HG02678 (cell line): Measurements from ENCODE around the gene CAMK2G.
"Not testable (repeated sequence)": the region's sequence is repeated elsewhere in the genome, so short reads cannot be mapped to it uniquely, and the experiment has no call there.

Experiments
- ATAC-seq: cut with Tn5 transposase; IDR thresholded peaks from one replicate; pipeline ENCODE4 v1.9.1; 2021; ENCODE audit warnings: mild to moderate bottlenecking, moderate library complexity; ENCODE audit not compliant: unreplicated experiment

Gene CAMK2G

DNA sequence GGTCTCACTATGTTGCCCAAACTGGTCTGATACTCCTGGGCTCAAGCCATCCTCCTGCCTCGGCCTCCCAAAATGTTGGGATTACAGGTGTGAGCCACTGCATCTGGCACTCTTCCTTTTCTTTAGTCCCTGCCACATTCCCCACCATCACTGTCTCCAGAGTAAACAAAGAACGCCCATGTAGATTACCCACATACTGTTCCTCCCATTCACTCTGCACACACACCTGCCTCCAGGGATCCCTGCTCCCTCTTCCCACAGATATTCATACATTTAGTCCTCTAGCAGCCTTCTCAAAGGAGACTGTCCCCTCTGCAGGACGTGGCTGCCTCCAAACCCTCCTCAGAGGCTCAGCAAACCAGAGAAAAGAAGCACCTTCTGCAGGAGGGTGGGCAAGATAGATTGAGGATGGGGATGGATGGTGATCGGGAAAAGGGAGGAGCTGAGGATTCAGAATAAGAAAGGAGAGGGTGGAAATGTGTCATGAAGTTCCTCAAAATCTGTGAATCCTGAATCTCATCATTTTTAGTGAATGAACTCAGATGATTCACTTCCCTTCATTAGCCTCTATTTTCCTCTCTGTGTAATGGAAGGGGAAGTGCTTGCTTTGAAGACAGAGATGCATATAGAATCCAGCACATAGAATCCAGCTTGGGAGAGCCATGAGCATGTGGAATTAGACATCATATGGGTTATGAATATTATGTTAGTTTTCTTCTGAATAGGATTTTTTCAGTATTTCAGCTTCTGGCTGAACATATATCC lies 31.1 kb upstream of the CAMK2G start:
- no peak for ATAC-seq

DNA sequence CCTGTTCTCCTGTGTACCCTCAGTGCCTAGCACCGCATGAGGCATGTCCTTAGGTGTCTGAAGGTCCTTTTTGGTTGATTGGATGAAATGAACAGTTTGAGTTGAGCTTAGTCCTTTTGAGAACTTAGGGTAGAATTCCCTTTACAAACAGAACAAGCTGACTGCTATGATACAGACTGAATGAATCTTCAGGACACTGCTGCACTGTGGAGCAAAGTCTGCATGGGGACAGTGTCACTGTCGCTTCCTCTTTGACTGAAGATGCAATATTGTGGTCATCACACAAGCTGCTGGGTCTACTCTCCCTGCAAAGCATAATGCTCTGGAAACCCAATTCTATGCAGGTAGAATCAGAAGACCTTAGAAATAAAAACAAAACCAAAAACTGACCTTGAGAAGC lies 28.0 kb upstream of the CAMK2G start:
- no peak for ATAC-seq

DNA sequence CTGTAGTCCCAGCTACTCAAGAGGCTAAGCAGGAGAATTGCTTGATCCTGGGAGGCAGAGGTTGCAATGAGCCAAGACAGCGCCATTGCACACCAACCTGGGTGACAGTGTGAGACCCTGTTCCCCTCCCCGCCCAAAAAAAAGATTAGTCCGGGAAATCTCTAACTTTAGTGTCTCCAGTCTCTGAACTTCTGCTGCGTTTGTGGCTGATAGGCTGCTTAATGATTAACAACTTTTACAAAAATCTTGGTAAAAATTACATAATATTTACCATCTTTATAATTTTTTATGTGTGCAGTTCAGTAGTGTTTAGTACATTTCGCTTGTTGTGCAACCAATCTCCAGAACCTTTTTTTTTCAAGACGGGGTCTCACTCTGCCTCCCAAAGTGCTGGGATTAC lies 26.9 kb upstream of the CAMK2G start:
- no peak for ATAC-seq

DNA sequence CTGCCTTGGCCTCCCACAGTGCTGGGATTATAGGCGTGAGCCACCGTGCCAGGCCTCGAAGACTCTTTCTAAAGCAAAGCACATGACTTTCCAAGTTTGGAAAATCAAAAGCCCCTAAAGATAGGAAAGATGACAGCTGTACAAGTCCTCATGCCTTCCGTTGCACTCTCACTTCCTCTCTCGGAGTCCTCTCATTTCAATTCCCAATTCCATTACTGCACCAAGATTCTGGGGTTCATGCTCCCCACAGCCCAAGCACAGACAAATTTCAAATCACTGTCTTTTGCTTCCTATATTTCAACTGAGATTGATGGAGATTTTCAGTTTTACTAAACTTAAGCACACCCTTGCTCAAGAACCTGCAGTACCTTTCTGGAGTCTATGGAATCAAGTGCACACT lies 25.7 kb upstream of the CAMK2G start:
- ATAC-seq = no peak

DNA sequence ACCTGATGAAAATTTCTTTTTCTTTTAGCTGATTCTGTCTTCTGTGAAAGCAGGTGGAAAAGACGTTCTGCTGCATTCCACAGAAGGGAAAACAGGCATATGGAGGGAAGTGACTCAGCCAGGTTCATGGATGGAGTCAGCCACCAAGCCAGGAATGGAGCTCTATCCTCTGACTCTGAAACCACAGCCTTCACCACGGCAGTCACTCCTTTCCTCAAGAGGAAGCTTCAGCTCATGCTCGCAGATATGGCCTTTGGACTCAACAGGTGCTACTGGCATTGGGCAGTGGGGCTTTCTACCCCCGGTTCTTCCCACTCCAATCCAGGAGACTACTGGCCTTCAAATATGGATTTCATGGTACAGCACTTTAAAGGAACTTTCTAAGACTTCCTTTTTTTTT lies 25.1 kb upstream of the CAMK2G start:
- no peak for ATAC-seq

DNA sequence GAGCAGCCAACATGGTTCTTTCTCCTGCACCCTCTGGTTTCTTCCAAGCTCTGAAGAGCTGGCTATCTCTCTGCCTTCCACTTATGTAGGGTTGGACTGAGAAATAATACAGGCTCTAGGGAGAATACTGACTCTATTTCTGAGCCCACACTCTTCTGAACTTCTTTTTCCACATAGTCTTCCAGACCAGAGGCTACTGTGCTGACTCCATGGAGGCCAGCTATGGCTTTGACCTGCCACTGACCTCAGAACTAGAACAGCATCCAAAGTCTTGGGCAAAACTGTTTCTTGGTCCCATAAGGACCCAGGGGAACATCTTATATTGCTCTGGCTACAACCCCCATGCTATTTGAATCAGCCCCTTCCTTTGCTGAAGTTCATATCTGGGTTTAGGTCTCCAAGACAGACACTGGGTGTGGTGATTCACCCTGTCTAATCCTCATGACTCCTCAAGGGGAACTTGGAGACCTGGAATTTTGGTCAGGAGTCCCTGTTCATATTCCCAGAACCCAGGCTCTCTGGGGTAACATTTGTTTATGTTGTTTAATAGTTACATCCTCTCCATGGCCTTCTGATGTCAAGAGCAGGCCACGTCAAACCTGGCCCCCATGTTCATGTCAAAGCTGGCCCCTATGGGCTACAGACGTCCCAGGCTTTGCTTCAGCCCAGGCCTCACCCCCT lies 24.5 kb upstream of the CAMK2G start:
- no peak for ATAC-seq

DNA sequence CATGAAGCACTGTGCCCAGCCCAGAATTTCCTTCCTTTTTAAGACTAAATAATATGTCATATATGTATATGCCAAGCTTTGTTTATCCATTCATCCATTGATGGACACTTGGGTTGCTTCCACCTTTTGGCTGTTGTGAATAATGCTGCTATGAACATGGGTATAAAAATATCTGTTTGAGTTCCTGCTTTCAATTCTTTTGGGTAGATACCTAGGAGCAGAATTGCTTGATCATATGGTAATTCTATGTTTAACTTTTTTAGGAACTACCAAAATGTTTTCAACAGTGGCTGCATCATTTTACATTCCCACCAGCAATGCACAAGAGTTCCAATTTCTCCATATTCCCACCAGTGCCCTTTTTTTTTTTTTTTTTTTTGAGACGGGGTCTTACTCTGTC lies 23.3 kb upstream of the CAMK2G start:
- ATAC-seq = no peak

DNA sequence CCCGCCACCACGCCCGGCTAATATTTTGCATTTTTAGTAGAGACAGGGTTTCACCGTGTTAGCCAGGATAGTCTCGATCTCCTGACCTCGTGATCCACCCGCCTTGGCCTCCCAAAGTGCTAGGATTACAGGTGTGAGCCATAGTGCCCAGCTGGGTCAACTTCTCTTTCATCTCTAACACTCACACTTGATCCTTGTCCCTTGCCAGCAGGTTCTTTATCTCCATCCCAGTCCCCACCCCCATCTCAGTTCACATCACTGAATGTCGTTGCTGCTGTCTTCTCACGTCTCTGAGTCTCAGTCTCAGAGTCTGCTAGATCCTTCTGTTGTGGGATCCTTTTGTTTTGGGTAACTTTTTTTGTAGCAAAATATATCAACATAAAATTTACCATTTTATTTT lies 21.0 kb upstream of the CAMK2G start:
- not testable (repeated sequence) for ATAC-seq

DNA sequence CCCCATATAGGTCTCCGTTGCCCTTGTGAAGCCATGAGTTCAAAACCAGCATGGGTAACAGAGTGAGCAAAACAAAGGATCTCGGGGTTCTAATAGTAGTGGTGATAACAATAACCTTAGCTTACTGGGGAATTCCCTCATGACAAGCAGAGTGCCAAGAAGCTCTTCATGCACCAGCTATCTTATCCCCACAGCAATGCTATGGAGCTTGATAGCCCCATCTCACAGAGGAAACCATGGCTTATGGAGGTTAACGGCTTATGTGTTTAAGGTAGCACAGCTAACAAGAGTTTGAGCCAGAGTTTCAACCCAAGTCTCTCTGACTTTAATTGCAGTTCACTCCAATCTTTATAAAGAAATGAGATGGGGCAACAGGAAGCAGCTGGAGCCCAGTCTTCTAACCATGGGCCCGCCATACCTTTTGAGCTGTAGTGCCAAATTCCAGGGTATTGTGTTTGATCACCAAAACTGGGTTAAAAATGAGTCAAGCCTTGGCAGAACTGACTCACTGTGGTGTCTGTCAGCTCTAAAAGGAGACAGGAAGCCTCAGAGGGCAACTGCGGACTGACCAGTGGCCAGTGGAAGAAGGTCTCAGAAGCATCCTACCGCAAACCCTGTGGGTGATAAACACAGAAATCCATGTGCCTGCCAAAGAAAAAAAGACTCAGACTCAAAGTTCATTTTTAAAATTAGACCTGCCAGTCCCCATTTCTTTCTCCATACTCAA lies 20.1 kb upstream of the CAMK2G start:
- no peak for ATAC-seq

DNA sequence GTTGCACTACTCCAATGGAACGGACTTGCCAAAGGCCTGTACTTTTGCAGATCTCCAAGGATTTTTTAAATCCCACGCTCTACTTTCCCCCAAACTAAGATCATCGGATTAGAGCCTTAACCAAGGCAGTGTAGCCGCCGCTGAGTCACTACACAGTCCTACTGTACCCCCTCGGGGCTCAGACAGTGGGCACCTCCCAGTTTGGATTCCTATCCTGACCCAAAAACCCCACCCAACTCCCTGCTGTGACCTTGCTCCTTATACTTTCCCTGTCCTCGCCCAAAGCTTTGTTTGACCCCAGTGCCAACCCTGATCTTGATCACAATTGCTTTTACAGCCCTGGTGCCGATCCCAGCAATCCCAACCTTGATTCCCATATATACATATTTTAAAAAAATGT lies 19.1 kb upstream of the CAMK2G start:
- no peak for ATAC-seq

DNA sequence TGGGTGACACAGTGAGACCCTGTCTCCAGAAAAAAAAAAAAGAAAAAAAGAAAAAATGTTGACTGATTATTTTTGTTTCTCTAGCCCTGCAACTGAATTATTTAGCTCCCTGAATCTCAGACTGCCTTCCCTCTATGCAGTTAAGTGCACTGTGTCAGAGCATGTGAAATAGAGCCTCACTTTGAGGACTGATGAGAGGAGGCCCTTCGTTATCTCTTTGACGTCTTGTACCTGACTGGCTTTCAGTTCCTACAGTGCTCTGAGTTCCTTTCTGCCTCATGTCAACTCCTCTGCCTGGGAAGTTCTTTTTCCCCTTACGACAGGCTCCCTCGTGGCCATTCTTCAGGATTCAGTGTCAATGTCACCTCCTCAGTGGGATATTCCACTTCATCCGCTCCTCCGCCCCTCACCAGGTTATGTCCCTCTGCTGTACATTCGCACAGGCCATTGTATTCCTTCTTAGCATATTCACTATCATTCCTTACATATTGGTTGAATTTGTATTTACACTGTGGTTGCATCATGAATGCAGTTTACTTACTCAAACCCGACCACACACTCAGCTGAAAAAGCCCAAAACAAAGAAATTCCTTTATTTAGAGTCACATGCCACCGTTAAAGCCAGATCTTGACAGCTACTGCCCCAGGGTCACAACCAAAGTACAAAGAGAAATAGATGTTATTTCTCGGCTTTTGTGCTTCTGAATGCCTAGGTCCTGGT lies 18.1 kb upstream of the CAMK2G start:
- no peak for ATAC-seq

DNA sequence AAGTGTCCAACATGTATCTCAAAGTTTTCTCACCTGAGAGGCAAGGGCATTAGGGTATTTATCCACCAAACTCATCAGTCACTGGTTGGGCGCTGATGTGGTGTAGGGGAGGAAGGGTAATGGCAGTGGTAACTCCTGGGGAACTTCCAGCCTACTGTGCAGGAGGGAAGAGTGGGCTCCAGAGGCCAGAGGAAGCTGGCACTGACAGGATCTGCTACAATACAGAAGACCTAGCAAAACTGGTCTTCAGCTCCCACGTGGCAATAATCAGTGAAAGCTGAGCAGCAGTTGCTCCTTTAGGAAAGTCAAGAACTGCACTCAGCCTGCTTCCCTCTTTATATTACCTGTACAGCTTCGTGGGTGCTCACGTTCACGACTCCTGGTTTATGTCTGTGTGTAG lies 17.2 kb upstream of the CAMK2G start:
- no peak for ATAC-seq

DNA sequence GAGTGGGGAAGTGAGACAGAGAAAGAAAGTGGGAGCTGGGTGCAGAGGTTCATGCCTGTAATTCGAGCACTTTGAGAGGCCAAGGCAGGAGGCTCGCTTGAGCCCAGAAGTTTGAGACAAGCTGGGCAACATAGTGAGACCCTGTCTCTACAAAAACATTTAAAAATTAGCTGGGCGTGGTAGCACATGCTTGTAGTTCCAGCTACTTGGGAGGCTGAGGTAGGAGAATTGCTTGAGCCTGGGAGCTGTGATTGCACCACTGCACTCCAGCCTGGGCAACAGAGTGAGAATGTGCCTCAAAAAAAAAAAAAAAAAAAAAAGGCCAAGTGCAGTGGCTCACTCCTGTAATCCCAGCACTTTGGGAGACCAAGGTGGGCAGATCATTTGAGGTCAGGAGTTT lies 16.5 kb upstream of the CAMK2G start:
- not testable (repeated sequence) for ATAC-seq

DNA sequence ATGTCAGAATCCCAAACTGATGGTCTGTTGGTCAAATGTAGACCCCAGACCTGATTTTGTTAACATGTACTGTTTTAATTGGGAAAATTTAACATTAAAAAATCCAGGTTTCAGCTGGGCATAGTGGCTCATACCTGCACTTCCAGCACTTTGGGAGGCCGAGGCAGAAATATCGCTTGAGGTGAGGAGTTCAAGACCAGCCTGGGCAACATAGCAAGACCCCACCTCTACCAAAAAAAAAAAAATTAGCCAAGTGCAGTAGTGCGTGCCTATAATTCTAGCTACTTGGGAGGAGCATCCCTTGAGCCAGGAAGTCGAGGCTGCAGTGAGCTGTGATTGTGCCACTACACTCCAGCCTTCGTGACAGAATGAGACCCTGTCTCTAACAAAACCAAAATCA lies 15.9 kb upstream of the CAMK2G start:
- ATAC-seq = no peak

DNA sequence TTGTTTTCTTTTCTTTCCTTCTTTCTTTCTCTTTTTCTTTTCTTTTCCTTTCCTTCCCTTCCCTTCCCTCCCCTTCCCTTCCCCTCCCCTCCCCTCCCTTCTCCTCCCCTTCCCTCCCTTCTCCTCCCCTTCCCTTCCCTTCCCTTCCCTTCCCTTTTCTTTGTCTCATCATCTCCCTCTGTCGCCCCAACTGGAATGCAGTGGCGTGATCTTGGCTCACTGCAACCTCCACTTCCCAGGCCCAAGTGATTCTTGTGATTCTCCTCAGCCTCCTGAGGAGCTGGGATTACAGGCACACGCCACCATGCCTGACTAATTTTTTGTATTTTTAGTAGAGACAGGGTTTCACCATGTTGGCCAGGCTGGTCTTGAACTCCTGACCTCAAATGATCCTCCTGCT lies 15.1 kb upstream of the CAMK2G start:
- ATAC-seq = not testable (repeated sequence)

DNA sequence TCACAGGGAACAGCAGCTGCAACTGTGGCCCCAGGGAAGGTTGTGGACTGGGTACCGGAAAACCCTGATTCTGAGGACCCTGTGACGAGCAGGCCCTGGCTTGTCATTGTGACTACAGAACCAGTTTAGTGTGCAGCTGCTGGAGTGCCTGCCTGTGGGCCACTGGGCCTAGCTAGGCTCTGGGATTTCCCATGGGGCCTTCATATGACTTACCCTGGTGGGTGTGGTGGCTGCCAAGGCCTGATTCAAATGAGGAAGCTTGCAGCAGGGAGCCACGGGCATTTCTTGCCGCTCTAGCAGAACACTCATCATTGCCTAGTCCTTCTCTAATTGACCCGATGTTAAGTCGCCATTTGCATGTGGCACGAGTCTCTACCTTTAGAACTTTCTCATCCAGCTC lies 14.7 kb upstream of the CAMK2G start:
- ATAC-seq = no peak

DNA sequence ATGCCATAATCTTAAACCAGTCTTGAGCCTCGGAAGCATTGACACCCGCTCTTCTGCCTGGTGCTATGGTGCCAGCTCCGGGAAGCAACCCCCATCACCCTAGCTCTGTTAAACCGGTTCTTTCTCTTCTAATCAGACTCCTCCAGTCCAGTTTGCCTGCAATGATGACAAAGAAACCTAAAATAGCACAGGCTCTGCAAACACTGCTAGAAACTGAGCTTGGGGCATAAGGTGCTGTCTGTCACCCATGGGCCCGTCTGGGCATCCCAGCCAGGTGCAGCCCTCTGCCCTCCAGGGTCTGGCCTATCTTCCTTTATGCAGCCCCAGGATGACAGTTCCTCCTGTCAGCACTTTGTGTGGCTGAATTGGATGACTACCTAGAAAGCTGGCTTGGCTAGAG lies 14.2 kb upstream of the CAMK2G start:
- no peak for ATAC-seq

DNA sequence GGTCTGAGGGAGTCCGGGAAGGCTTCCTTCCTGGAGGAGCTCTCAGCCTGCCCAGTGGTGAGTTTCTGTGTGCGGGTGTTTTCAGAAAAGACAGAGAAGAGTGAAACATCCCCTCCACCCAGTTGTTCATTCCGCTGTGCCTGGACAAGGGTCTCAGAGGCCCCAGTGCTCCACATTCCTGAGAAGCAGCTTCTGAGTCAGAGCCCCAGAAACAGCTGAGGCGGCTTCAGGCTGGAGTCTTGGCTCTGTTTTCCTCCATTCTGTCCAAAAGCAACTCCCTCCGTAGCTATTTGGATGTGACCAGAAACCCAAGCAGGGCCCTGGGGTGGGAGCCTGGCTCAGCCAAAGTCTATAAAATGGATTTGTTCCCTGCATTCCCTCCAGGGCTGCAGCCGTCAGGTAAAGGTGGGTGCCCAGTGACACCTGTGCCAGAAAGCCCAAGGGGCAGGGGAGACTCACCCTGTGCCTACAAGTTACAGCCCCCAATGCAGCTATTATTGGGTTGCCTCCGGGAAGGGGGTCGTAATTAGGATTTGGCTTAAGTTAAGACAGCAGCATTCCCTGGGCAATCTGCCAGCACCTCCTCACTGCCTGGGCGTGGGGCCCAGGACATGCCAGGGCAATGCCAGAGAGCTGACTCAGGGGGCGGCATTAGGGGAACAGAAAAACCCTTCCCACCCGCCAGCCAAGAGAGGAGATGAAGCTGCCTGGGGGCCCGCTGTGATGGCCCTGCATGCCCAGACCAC lies 13.1 kb upstream of the CAMK2G start:
- ATAC-seq = no peak

DNA sequence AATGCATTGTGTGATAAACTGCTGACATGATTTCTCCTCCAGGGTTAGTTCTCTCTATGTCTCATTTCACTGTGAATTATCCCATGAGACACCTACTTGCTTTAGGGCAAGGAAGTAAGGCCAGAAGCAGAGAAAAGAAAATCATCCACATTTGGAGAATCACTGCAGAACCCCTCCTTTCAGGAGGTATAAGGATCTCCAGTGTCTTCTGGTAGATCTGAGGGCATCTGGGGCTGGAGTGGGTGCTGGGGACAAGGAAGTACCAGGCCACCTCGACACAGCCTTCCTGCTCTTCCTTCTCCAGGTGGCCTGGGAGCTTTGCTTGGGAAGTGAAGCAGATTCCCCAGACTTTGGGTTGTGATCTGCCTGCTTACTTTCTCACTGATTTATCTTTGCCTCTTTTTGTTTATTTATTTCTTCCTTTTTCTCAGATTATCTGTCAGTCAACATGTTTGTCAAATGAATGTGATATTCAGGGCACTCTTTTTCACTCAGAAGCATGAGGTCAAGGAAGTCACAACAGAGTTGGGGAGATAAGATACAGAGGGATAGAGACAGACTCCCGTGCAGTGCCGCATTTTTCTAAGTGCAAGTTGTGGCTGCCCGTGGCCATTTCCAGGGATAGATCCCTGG lies 12.4 kb upstream of the CAMK2G start:
- ATAC-seq = no peak

DNA sequence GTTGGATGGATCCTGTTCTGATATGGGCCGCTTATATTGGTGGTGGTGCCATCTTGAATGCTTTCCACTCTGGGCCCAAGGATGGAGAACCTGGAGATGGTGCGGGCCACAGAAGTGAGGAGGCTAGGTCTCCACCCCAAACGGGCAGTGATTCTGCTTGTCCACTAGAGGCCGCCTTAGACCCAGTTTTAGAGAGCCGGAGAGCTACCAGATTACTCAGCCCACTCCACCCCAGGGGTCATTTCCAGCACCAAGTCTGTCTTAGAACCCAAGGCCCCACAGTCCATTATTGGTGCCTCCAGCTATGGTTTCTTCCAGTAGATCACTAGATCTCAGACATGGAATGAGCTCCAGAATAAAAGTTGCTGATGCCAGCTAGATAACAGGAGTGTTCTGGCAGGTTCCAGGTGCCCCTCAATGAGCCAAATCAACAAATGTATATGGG lies 11.8 kb upstream of the CAMK2G start:
- peak; percentile 76 for ATAC-seq
